ENCODE measurements around the gene ARHGAP45.

DNA sequence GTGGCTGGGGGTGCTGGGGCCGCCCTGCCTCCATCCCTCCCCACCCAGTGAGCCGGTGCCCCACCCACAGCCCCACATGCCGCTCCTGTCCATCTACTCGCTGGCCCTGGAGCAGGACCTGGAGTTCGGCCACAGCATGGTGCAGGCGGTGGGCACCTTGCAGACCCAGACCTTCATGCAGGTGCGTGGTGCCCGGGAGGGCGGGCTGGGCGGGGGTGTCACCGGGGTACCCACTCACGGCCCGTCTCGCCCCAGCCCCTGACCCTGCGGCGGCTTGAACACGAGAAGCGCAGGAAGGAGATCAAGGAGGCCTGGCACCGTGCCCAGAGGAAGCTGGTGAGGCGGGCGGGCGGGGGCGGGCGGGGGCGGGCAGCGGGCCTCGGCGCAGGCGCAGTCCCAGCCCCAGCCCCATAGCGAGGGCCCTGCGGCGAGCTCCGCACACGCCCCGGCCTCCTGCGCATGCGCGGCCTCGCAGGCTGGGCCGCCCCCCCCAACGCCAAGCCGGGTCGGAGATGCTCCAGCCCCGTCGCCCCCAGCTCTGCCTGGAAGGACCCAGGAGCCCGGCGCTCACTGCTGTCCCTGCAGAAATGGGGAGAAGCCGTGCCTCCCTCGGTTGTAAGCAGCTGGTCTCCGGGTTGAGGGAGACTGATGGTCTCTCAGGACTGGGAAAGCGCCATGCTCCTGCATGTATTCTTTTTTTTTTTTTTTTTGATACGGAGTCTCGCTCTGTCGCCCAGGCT is 7.7 kb downstream of the ARHGAP45 start:
- TF ChIP-seq SRF (CRISPR knock-in tag; IDR thresholded peaks at IDR 0.05) = no peak
- TF ChIP-seq, protein P1, sequence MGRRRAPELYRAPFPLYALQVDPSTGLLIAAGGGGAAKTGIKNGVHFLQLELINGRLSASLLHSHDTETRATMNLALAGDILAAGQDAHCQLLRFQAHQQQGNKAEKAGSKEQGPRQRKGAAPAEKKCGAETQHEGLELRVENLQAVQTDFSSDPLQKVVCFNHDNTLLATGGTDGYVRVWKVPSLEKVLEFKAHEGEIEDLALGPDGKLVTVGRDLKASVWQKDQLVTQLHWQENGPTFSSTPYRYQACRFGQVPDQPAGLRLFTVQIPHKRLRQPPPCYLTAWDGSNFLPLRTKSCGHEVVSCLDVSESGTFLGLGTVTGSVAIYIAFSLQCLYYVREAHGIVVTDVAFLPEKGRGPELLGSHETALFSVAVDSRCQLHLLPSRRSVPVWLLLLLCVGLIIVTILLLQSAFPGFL (CRISPR knock-in tag; IDR thresholded peaks at IDR 0.05) = no peak
- TF ChIP-seq, protein P2, sequence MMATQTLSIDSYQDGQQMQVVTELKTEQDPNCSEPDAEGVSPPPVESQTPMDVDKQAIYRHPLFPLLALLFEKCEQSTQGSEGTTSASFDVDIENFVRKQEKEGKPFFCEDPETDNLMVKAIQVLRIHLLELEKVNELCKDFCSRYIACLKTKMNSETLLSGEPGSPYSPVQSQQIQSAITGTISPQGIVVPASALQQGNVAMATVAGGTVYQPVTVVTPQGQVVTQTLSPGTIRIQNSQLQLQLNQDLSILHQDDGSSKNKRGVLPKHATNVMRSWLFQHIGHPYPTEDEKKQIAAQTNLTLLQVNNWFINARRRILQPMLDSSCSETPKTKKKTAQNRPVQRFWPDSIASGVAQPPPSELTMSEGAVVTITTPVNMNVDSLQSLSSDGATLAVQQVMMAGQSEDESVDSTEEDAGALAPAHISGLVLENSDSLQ (IDR thresholded peaks at IDR 0.05) = no peak
- no peak for TF ChIP-seq SIN3B (IDR thresholded peaks at IDR 0.05; ENCODE audit: low read depth)
- TF ChIP-seq EP300 (IDR thresholded peaks at IDR 0.05; ENCODE audit: low read length) = no peak
- TF ChIP-seq SMC3 (conservative IDR thresholded peaks at IDR 0.05; ENCODE audit: insufficient read depth, low read depth, low read length) = no peak
- TF ChIP-seq ZNF146 (CRISPR knock-in tag; IDR thresholded peaks at IDR 0.05; ENCODE audit: unreplicated experiment) = no peak
- TF ChIP-seq SMARCC2 (IDR thresholded peaks at IDR 0.05; ENCODE audit: low read depth) = no peak
- TF ChIP-seq, protein P3, sequence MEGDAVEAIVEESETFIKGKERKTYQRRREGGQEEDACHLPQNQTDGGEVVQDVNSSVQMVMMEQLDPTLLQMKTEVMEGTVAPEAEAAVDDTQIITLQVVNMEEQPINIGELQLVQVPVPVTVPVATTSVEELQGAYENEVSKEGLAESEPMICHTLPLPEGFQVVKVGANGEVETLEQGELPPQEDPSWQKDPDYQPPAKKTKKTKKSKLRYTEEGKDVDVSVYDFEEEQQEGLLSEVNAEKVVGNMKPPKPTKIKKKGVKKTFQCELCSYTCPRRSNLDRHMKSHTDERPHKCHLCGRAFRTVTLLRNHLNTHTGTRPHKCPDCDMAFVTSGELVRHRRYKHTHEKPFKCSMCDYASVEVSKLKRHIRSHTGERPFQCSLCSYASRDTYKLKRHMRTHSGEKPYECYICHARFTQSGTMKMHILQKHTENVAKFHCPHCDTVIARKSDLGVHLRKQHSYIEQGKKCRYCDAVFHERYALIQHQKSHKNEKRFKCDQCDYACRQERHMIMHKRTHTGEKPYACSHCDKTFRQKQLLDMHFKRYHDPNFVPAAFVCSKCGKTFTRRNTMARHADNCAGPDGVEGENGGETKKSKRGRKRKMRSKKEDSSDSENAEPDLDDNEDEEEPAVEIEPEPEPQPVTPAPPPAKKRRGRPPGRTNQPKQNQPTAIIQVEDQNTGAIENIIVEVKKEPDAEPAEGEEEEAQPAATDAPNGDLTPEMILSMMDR (IDR thresholded peaks at IDR 0.05 in 2 of 3, conservative IDR thresholded peaks at IDR 0.05 in 1 of 3; ENCODE audit: insufficient read depth in 2 of 3, low read depth in 1 of 3, low read length in 3 of 3) = no peak
- TF ChIP-seq HOXB6 (CRISPR knock-in tag; IDR thresholded peaks at IDR 0.05; ENCODE audit: borderline replicate concordance) = no peak
- TF ChIP-seq FOXA1 (IDR thresholded peaks at IDR 0.05; ENCODE audit: borderline replicate concordance) = no peak
- TF ChIP-seq, protein P4, sequence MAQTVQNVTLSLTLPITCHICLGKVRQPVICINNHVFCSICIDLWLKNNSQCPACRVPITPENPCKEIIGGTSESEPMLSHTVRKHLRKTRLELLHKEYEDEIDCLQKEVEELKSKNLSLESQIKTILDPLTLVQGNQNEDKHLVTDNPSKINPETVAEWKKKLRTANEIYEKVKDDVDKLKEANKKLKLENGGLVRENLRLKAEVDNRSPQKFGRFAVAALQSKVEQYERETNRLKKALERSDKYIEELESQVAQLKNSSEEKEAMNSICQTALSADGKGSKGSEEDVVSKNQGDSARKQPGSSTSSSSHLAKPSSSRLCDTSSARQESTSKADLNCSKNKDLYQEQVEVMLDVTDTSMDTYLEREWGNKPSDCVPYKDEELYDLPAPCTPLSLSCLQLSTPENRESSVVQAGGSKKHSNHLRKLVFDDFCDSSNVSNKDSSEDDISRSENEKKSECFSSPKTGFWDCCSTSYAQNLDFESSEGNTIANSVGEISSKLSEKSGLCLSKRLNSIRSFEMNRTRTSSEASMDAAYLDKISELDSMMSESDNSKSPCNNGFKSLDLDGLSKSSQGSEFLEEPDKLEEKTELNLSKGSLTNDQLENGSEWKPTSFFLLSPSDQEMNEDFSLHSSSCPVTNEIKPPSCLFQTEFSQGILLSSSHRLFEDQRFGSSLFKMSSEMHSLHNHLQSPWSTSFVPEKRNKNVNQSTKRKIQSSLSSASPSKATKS (CRISPR knock-in tag; IDR thresholded peaks at IDR 0.05) = no peak
